ENCODE results near the gene PRKCQ. TPM values are rescaled to one million over a fixed set of nuclear protein-coding genes. Genes with fewer than 3 reads are reported as not detected.

PRKCQ gene
- total RNA-seq, 1 experiment from 2014 or later, result 12.1 TPM

- no peak overlapping the region for H3K56ac ChIP-seq (ENCODE audit: insufficient read length, low read depth, low read length)
- DNase-seq, result no peak
- no peaks in the 10 kb centered on the region for H4K20me1 ChIP-seq (ENCODE audit: control insufficient read depth, insufficient read depth, insufficient read length)
- H3T11ph ChIP-seq (ENCODE audit: low read length), result no peak overlapping the region
- H3K36me3 Mint-ChIP-seq (ENCODE audit: insufficient read depth in 1 of 3, low read depth in 3 of 3), result peaks cover 0 to 9% (median 1%) of the 10 kb centered on the region in 3 experiments; a peak in 2 of 7 replicates
- no peak overlapping the region for H2BK20ac ChIP-seq (ENCODE audit: low read depth, low read length, poor library complexity, severe bottlenecking)
- no peak overlapping the region for H3K18ac ChIP-seq (ENCODE audit: insufficient read length, low read depth, low read length)
- H3K4me2 ChIP-seq (ENCODE audit: insufficient read depth, insufficient read length, low read length), result no peak overlapping the region
- no peak overlapping the region for H3K27ac Mint-ChIP-seq
- H2AFZ ChIP-seq (ENCODE audit: low read length), result no peak overlapping the region
- H3K23ac ChIP-seq (ENCODE audit: insufficient read length, low read depth, low read length), result no peak overlapping the region
- no peaks in the 10 kb centered on the region for H3K23me2 ChIP-seq (ENCODE audit: insufficient read length, low read depth, low read length, poor library complexity, severe bottlenecking)
- H4K8ac ChIP-seq (replicated peaks; ENCODE audit: insufficient read length, low read depth, low read length), result no peak overlapping the region
- no peak overlapping the region for H4K91ac ChIP-seq (ENCODE audit: insufficient read length, low read depth, low read length)
- no peak overlapping the region for H2BK12ac ChIP-seq (ENCODE audit: insufficient read length, low read depth, low read length)
- H3K79me2 ChIP-seq (ENCODE audit: insufficient read depth, low read length), result no peaks in the 10 kb centered on the region
- no peak overlapping the region for H2BK15ac ChIP-seq (ENCODE audit: low read depth, low read length)
- no peaks in the 10 kb centered on the region for H3K27me3 ChIP-seq (ENCODE audit: insufficient read depth, low read length)
- H2AK5ac ChIP-seq (ENCODE audit: insufficient read length, low read length), result no peak overlapping the region
- no peak overlapping the region for H3K4ac ChIP-seq (ENCODE audit: low read depth, low read length)
- no peak overlapping the region for H4K5ac ChIP-seq (ENCODE audit: insufficient read length, low read depth, low read length)
- no peaks in the 10 kb centered on the region for H3K27me3 Mint-ChIP-seq (ENCODE audit: low read depth)
- no peak overlapping the region for H3K14ac ChIP-seq (ENCODE audit: insufficient read depth, low read length)
- no peak overlapping the region for H3K9ac ChIP-seq (ENCODE audit: extremely low read depth, insufficient read length, low read length)
- no peaks in the 10 kb centered on the region for H3K4me1 ChIP-seq (ENCODE audit: insufficient read depth, low read length)
- H3K27ac ChIP-seq (ENCODE audit: insufficient read length, low read depth, low read length), result no peak overlapping the region
- H3K9me3 Mint-ChIP-seq, result no peaks in the 10 kb centered on the region
- no CpG with 5 or more reads among the region's 2 CpGs for WGBS (ENCODE audit: extremely low coverage, insufficient read length, low lambda C conversion rate)
- H3K4me3 Mint-ChIP-seq, result no peak overlapping the region
- no peak overlapping the region for H2BK5ac ChIP-seq (ENCODE audit: insufficient read length, low read length)
- no peak for TF ChIP-seq CTCF (conservative IDR thresholded peaks at IDR 0.05)
- no peaks in the 10 kb centered on the region for H3K4me1 Mint-ChIP-seq
- H3K9me3 ChIP-seq (ENCODE audit: control insufficient read depth, low read depth, low read length), result no peaks in the 10 kb centered on the region
- H3K79me1 ChIP-seq (ENCODE audit: insufficient read depth, low read depth, low read length, poor library complexity, severe bottlenecking), result no peaks in the 10 kb centered on the region
- no peak overlapping the region for H2BK120ac ChIP-seq (ENCODE audit: low read depth, low read length, poor library complexity, severe bottlenecking)
Observed at GRCh38 chr10:6498771-6499170, 81.3 kb downstream of the PRKCQ start.
